Measurements from ENCODE around the gene PTPN14.

- no peak for TF ChIP-seq CTCF (IDR thresholded peaks at IDR 0.05 in 4 of 5, conservative IDR thresholded peaks at IDR 0.05 in 1 of 5)
- TF ChIP-seq POLR2A (IDR thresholded peaks at IDR 0.05): peak in 1 of 2 donors; percentile 37
Measured at GRCh38 chr1:214439352-214440119, 111.9 kb downstream of the PTPN14 start.
